Mesothelial cell of epicardium (in vitro differentiated cells): ENCODE data around the gene CHST11. TPM values are rescaled to one million over a fixed set of nuclear protein-coding genes. Genes with fewer than 3 reads are reported as not detected.

Experiments used
- DNase-seq, 2 experiments: peaks; one replicate each; pipeline ENCODE4 v3.0.0; 2021; ENCODE audit warnings: low spot score in 2 of 2; ENCODE audit not compliant: unreplicated experiment in 2 of 2
- H3K27ac Mint-ChIP-seq: 2 replicates; pipeline ENCODE4 v1.8.0; 2021; ENCODE audit warnings: mixed read lengths
- H3K27me3 Mint-ChIP-seq: 2 replicates; pipeline ENCODE4 v1.8.0; 2021; ENCODE audit warnings: low read depth, mixed read lengths
- H3K36me3 Mint-ChIP-seq: 2 replicates; pipeline ENCODE4 v1.8.0; 2021; ENCODE audit warnings: mixed read lengths
- H3K4me1 Mint-ChIP-seq: 2 replicates; pipeline ENCODE4 v1.8.0; 2021; ENCODE audit warnings: mixed read lengths
- H3K4me3 Mint-ChIP-seq: 2 replicates; pipeline ENCODE4 v1.8.0; 2021; ENCODE audit warnings: mild to moderate bottlenecking, moderate library complexity, mixed read lengths
- H3K9me3 Mint-ChIP-seq: 2 replicates; pipeline ENCODE4 v1.8.0; 2021; ENCODE audit warnings: mixed read lengths
- CTCF ChIP-seq: fragments of 200-600 bp; sonication (generic); IDR thresholded peaks from one replicate; pipeline ENCODE4 v1.5.0; 2021; ENCODE audit warnings: antibody characterized with exemption; ENCODE audit not compliant: unreplicated experiment
- total RNA-seq: library from RNA; stranded (reverse); gene quantifications from 3 replicates; pipeline ENCODE4 v1.2.1, GENCODE V29; 2021

CHST11 gene
- total RNA-seq, 1 donor from 2014 or later = 15.0 TPM

DNA sequence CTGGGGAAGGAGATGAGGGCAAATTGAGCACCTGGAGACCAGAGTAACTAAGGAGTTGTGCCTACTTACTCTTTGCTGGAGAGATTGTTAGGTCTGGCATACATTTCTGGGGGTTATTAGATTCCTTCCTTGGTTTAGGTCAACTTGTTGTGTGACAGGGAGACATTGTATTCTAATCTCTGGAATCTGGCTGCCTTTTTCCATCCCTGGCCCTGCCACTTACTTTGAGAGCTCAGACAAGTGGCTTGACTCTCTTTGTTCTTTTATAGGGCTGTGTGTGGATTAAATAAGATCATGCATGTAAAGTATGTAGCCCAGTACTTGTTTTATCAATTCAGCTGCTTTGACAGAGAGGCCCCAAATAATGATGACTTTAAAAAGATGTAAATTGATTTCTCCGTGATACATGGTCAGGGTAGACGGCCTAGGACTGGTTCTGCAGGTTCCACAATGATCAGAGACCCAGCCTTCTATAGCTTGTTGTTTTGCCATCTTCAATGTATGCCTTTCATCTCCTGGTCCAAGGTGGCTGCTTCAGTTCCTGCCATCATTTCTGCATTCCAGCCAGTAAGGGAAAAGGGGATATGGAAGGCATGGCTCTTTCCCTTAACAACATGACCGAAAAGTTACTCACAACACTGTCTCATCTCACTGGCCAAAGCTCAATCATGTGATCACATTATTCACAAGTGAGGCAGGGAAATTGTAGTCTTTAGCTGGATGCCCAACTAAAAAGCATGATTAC lies 72.6 kb downstream of the CHST11 start:
- TF ChIP-seq CTCF = no peak
- H3K4me1 Mint-ChIP-seq = peaks cover 28% of the 10 kb centered on the region
- DNase-seq = no peak
- no peak overlapping the region for H3K4me3 Mint-ChIP-seq
- no peaks in the 10 kb centered on the region for H3K36me3 Mint-ChIP-seq
- peaks cover 6% of the 10 kb centered on the region for H3K9me3 Mint-ChIP-seq
- no peak overlapping the region for H3K27ac Mint-ChIP-seq
- H3K27me3 Mint-ChIP-seq = no peaks in the 10 kb centered on the region

- Mint-ChIP-seq H3K27ac (no peak overlapping the region), H3K36me3 (no peaks in the 10 kb centered on the region), H3K27me3 (no peaks in the 10 kb centered on the region), H3K9me3 (peaks cover 6% of the 10 kb centered on the region), H3K4me3 (no peak overlapping the region), H3K4me1 (peaks cover 13% of the 10 kb centered on the region)
- DNase-seq = no peak
- no peak for TF ChIP-seq CTCF
These were observed 75.9 kb downstream of the CHST11 start for GRCh38 chr12:104532636-104533035.

- Mint-ChIP-seq H3K36me3 (no peaks in the 10 kb centered on the region), H3K27ac (no peak overlapping the region), H3K4me3 (no peak overlapping the region), H3K4me1 (peaks cover 13% of the 10 kb centered on the region), H3K27me3 (no peaks in the 10 kb centered on the region), H3K9me3 (peaks cover 6% of the 10 kb centered on the region)
- no peak for DNase-seq
- no peak for TF ChIP-seq CTCF
These were observed 76.4 kb downstream of the CHST11 start for GRCh38 chr12:104533134-104533533.

DNA sequence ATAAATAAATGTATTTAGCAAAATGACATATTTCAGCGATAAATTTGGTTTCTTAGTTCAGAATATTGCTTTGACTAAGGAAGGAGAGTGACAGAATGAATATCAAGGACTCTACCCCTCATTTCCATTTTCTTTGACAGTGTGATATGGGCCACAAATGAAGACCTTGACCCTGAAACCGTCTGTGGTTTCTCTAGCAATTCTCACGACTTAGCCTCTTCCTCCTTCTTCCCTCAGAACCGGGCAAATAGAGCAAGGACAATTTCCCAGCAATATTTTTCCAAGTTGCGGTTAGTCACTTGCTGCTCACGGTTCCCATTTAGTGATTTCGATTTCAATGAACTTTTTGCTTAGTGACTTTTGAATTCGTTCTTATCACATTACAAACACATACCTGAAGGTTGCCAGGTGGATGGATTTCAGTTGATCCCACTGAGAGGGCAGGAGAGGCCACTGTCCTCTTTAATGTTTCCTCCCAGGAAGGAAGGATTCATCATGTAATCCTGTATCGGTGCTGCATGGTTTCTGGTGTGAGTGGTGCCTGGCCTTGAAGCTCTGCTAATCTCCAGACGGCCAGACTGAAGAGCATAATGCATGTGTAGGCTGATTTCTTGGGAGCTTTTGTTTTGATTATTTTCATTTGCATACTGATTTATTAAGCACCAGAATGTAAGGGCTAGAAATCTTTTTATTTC lies 77.6 kb downstream of the CHST11 start:
- H3K4me3 Mint-ChIP-seq = no peak overlapping the region

GRCh38 chr12:104534857-104535248 lies 78.1 kb downstream of the CHST11 start:
- no peak for DNase-seq
- TF ChIP-seq CTCF = no peak
- Mint-ChIP-seq H3K36me3 (no peaks in the 10 kb centered on the region), H3K9me3 (no peaks in the 10 kb centered on the region), H3K4me3 (no peak overlapping the region), H3K27ac (peak overlapping the region; percentile 84), H3K4me1 (peaks cover 13% of the 10 kb centered on the region), H3K27me3 (no peaks in the 10 kb centered on the region)

More for the DNA sequence above, 77.6 kb downstream of the CHST11 start:
- H3K27ac Mint-ChIP-seq = peak overlapping the region; percentile 15
- TF ChIP-seq CTCF = no peak
- no peaks in the 10 kb centered on the region for H3K27me3 Mint-ChIP-seq
- DNase-seq = no peak
- H3K36me3 Mint-ChIP-seq = no peaks in the 10 kb centered on the region
- H3K4me1 Mint-ChIP-seq = peaks cover 13% of the 10 kb centered on the region
- peaks cover 4% of the 10 kb centered on the region for H3K9me3 Mint-ChIP-seq
